ENCODE results near the gene TGFB3. TPM values are rescaled to one million over a fixed set of nuclear protein-coding genes. Genes with fewer than 3 reads are reported as not detected.
A peak's percentile ranks its signal among the peaks of the same experiment; 100 is the strongest.

The TGFB3 gene
- total RNA-seq, 3 donors from 2014 or later = 3.0 to 4.1 (median 4.1) TPM

DNA sequence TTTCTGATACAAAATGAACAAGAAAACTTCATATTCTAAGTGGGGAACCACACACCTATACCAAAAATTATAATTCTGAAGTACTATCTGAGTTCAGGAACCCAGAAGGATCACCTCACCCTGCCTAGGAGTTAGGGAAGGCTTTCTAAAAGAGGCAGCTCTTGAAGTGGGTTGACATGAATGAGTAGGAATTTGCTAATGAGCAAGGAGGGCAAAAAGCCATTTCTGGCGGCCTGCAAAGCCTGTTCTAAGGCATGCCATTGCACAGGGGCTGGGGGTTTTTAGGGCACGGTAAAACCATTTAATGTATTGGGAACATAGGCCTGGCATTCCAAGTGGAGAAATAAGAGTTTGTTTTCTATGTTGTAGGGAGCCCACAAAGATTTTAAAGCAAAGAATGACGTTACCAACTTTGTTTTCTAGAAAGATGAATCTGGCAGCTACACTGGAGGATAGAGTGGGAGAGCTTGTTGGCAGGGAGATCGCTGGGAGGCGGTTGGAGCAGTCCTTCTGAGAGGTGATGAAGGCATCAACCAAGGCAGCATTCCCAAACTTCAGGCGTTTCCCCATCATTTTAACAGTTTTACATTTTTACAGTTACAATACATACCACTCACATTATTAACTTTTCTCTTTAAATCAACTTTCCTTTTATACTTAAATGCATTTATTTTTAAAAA lies 17.9 kb upstream of the TGFB3 start:
- Mint-ChIP-seq H3K4me3 (no peak overlapping the region), H3K36me3 (ENCODE audit: insufficient read depth) (peaks cover 53% of the 10 kb centered on the region), H3K9me3 (peaks cover 6% of the 10 kb centered on the region), H3K27me3 (ENCODE audit: low read depth) (no peaks in the 10 kb centered on the region), H3K4me1 (ENCODE audit: low read depth) (no peaks in the 10 kb centered on the region)
- ATAC-seq (no peak), DNase-seq (no peak)

DNA sequence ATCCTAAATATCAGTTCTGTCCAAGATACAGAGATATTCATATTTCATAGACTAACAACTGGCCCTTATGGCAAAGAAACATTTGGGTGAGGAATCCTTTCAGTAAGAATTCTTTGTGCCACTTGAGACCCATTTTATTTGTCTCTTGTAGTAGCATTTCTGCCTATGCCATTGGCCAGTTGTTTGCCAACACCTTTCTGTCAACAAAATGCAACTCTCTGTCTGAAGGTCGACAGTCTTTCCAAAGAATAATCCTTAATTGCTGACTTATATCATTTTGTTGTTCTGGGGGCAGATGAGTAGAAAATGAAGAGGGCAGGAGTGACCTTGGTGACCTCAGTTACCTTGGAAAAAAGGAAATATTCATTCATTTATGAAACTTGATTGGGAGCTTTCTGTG lies 14.7 kb upstream of the TGFB3 start:
- Mint-ChIP-seq H3K4me3 (no peak overlapping the region), H3K4me1 (ENCODE audit: low read depth) (no peaks in the 10 kb centered on the region), H3K36me3 (ENCODE audit: insufficient read depth) (peaks cover 49% of the 10 kb centered on the region)

DNA sequence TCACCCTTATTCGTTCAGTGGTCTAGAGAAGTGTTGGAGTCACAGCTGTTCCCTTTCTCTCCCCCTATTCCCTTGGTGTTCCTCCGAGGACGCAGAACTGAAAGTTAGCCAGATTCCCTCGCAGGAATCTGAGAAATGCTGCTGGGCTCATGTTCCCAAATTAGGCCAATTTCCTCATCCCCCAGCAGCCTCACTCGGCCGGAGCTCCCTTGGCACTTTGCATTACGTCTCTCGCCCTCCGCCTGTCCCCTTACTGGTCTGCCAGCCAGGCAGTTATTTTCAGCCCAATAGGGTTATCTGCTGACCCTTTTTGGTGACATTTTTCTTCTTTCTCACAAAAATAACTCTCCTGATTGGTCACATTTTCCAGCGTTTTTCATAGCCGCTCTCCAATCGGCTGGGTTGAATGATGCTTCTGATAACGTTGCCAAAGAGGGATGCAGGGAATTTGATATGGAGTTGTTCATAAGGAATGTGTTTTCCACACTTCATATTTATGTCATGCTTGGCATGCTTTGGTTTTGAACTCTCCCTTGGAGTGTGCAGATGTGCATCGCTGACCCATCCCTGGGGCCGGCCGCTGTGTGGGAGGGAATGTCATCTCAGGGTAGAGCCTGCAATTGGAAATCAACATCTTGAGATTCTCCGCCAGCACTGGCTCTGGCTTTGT lies 13.7 kb upstream of the TGFB3 start:
- Mint-ChIP-seq H3K27me3 (ENCODE audit: low read depth) (no peaks in the 10 kb centered on the region), H3K4me1 (ENCODE audit: low read depth) (no peaks in the 10 kb centered on the region), H3K9me3 (no peaks in the 10 kb centered on the region), H3K36me3 (ENCODE audit: insufficient read depth) (peaks cover 39% of the 10 kb centered on the region), H3K4me3 (no peak overlapping the region)
- ATAC-seq (no peak), DNase-seq (no peak)

More for the DNA sequence above, 14.7 kb upstream of the TGFB3 start:
- DNase-seq = no peak
- Mint-ChIP-seq H3K27me3 (ENCODE audit: low read depth) (no peaks in the 10 kb centered on the region), H3K9me3 (no peaks in the 10 kb centered on the region)
- no peak for ATAC-seq

DNA sequence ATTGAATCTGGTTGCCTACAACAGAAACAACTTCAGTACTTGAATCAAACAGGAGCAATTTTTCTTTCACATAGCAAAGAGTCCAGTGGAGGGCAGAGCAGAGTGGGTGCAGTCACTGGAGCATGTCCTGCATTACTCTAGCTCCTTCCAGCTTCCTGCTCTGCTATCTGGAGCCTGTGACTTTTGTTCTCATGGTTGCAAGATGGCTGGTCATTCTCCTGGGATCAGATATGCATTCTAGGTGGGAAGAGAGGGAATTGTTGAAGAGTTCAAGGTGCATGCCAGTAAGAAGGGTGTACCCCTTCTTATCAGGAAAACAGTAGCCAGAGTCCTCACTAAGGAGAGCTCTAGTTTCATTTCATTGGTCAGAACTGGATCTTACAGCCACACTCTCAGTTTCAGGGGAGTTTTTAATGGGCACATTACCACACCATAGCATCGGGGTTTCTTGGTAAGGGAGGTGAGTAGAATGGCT lies 11.8 kb upstream of the TGFB3 start:
- no peaks in the 10 kb centered on the region for H3K9me3 Mint-ChIP-seq
- no peaks in the 10 kb centered on the region for H3K4me1 Mint-ChIP-seq (ENCODE audit: low read depth)
- peaks cover 40% of the 10 kb centered on the region for H3K36me3 Mint-ChIP-seq (ENCODE audit: insufficient read depth)

DNA sequence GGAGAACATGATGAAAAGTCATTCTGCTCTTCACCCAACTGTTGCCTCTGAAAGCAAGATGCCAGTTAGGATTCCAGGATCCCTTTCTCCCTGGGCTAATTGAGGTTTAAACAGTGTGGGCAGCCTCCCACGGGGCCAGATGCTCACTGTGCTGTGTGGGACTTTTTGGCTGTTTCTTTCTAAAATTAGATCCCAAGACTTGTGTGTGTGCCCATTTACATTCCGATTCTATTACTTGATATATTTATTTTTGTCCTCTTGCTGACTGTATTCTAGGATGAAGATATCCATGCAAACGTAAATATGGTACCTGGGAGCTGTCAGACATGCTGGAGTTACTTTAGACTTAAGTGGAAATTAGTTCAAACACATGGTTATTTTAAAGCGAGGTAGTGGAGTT lies 10.0 kb upstream of the TGFB3 start:
- no peaks in the 10 kb centered on the region for H3K27me3 Mint-ChIP-seq (ENCODE audit: low read depth)
- no peak for ATAC-seq
- peaks cover 31% of the 10 kb centered on the region for H3K36me3 Mint-ChIP-seq (ENCODE audit: insufficient read depth)
- H3K9me3 Mint-ChIP-seq = no peaks in the 10 kb centered on the region
- no peak overlapping the region for H3K4me3 Mint-ChIP-seq
- no peak for DNase-seq
- peaks cover under 1% of the 10 kb centered on the region for H3K4me1 Mint-ChIP-seq (ENCODE audit: low read depth)

More for the DNA sequence above, 11.8 kb upstream of the TGFB3 start:
- no peak overlapping the region for H3K4me3 Mint-ChIP-seq
- no peaks in the 10 kb centered on the region for H3K27me3 Mint-ChIP-seq (ENCODE audit: low read depth)
- no peak for DNase-seq
- ATAC-seq = no peak

DNA sequence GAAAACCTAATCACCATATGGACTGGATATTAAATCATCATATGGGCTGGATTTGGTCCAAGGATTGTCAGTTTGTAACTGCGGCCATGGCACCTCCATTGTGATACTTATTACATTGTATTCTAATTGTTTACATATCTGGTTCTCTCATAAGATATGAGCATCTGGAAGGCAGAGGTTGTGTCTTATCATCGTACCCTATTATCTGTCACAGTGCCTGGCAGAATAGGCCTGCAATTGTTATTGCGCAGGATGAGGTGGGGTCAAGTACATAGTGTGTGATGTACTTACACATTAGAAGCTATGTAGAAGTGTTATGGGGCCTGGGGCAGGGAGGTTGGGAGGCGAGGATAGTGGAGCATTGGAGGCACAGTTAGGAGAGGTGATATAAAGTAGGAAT lies 8.5 kb upstream of the TGFB3 start:
- DNase-seq (no peak), ATAC-seq (no peak)
- Mint-ChIP-seq H3K4me3 (no peak overlapping the region), H3K9me3 (no peaks in the 10 kb centered on the region), H3K27me3 (ENCODE audit: low read depth) (no peaks in the 10 kb centered on the region), H3K4me1 (ENCODE audit: low read depth) (peaks cover 13% of the 10 kb centered on the region), H3K36me3 (ENCODE audit: insufficient read depth) (peaks cover 19% of the 10 kb centered on the region)

DNA sequence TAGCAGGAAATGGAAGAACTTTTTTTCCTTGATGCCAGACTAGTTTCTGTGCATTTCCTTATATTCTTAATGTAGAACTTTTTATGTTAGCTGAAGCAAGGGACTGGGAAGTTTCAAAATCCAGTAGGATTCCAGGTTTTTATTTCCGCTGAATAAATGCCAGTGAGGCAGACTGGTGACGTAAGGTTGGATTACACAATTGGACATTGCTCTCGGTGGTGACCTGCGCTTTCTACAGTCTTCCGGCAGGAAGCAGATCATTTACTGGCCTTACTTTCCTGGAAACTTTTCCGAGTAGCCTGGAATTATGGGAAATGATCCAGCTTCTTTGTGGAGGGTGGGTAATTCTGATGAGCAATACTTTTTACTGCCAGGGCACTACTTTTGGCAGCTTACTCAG lies 7.3 kb upstream of the TGFB3 start:
- H3K4me3 Mint-ChIP-seq = no peak overlapping the region
- H3K36me3 Mint-ChIP-seq (ENCODE audit: insufficient read depth) = peaks cover 14% of the 10 kb centered on the region
- ATAC-seq (no peak), DNase-seq (no peak)
- H3K4me1 Mint-ChIP-seq (ENCODE audit: low read depth) = peaks cover 13% of the 10 kb centered on the region
- no peaks in the 10 kb centered on the region for H3K27me3 Mint-ChIP-seq (ENCODE audit: low read depth)
- H3K9me3 Mint-ChIP-seq = no peaks in the 10 kb centered on the region

DNA sequence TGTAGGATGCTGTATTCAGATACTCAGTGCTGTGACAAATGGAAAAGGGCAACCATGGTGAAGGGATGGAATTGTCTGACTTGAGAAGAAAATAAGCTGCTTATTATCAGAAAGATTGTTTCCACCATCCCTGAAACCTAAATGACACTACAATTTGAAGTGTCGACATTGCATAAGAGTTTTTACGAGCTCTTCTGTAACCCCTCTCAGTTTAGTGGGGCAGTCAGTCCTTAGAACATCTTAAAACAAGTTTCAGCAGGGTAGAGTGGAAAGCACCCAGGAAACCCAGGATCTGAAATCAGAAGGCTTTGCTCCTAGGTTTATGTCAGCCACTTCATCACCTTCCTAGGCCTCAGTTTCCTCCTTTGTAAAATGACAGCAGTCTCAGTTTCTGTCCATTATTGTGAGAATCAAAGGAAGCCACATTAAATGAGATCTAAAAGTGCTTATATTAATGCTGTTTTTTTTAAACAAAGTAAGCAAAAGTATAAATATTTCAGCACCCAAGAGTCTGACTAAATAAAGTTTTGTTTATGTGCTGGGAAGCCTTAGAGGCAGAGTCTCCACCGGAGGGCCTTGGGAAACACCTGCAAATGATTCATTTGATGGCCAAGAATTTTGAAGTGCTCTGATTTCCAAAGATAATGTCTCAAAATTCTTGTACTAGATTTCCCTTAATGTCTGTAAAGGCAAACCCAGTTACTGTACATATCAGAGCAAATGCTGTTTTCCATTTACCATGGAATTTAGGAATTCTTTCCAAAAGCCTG lies 5.6 kb upstream of the TGFB3 start:
- H3K4me3 Mint-ChIP-seq = no peak overlapping the region
- DNase-seq (no peak), ATAC-seq (no peak)
- H3K36me3 Mint-ChIP-seq (ENCODE audit: insufficient read depth) = peaks cover 7% of the 10 kb centered on the region
- no peaks in the 10 kb centered on the region for H3K9me3 Mint-ChIP-seq
- H3K4me1 Mint-ChIP-seq (ENCODE audit: low read depth) = peaks cover 13% of the 10 kb centered on the region
- H3K27me3 Mint-ChIP-seq (ENCODE audit: low read depth) = no peaks in the 10 kb centered on the region

DNA sequence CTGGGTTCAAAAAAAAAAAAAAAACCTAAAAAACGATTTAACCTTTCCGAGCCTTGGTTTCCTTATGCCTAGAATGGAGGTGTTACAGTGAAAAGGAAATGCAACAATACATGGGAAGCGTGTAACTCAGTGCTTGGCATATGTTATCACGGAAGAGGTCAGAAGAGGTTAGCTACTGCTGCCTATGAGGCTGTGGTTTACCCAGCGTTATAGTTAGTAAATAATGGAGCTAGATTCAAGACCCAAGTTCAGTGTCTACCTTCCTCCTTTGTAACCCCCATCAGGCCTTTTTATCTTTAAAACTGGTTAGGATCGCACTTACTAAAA lies 4.6 kb upstream of the TGFB3 start:
- Mint-ChIP-seq H3K9me3 (no peaks in the 10 kb centered on the region), H3K27me3 (ENCODE audit: low read depth) (no peaks in the 10 kb centered on the region), H3K4me1 (ENCODE audit: low read depth) (peaks cover 17% of the 10 kb centered on the region), H3K36me3 (ENCODE audit: insufficient read depth) (peaks cover 3% of the 10 kb centered on the region), H3K4me3 (peak overlapping the region; percentile 88)
- ATAC-seq = no peak
- DNase-seq = no peak

DNA sequence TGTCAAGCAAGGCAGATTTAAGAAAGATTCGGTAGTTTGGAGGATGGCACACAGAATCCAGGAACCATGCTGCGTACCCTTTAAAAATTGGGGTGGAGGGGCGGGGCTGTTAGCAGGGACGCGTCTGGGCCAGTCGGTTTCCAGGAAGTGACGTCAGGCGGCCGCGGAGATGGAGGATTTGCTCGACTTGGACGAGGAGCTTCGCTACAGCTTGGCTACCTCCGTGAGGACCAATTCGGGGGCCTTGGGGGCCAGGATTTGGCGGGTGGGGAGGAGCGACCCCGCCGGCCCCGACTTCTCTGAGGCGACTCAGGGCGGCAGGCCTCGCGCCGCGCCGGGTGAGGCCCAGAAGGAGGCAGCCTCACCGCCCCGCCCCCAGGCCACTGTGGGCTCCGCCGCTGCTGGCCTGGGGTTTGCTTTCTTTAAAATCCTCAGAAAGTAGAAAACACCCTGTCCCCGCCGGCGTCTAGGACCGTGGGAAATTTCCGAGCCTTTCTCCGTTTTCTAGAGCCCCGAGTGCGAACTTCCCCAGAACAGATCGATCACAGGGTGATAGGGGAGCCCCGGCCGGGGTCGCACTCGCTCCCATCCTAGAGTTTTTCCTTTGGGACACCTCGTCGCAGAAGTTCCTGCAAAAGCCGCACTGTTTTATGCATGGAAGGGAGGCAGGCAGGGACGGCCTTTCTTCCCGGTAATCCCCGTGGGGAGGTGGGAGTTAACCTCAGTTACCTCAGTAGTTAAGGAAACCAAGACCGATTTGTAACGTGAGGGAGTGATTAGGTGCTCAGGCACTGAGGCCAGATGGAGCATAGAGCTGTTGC lies 4.0 kb upstream of the TGFB3 start, which contains the start of gene IFT43:
IFT43 (plus strand) TSS at position 146 of the 821 bp plus-strand sequence; CDS start at position 170, 24 bp downstream.
- peak; percentile 89 for DNase-seq
- ATAC-seq = peak; percentile 75 to 76
- Mint-ChIP-seq H3K27me3 (ENCODE audit: low read depth) (no peaks in the 10 kb centered on the region), H3K9me3 (no peaks in the 10 kb centered on the region), H3K4me1 (ENCODE audit: low read depth) (peaks cover 23% of the 10 kb centered on the region), H3K4me3 (peak within 1 kb of the TSS; percentile 88), H3K36me3 (ENCODE audit: insufficient read depth) (peaks cover 3% of the 10 kb centered on the region)

DNA sequence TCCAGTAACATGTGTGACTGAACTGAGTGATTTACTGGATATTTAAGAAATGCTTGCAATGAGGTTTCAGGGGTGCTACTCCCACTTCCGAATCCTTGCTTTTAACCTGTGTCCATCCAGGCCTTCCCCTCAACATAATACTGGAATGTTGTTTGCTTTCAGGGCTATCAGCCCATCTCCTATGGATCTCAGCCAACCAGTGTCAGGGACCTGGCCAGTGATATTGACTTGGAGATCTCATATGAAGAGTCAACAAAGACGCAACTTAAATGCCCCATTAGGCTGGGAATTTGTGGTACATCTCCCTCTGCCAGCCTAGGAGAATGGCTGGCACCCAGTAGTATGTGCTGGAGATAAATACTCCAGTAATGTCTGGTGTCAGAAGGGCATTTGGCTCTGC lies 2.9 kb upstream of the TGFB3 start:
- Mint-ChIP-seq H3K9me3 (no peaks in the 10 kb centered on the region), H3K4me1 (ENCODE audit: low read depth) (peaks cover 29% of the 10 kb centered on the region), H3K36me3 (ENCODE audit: insufficient read depth) (peaks cover 3% of the 10 kb centered on the region), H3K27me3 (ENCODE audit: low read depth) (no peaks in the 10 kb centered on the region), H3K4me3 (peak overlapping the region; percentile 88)
- ATAC-seq (no peak), DNase-seq (no peak)

DNA sequence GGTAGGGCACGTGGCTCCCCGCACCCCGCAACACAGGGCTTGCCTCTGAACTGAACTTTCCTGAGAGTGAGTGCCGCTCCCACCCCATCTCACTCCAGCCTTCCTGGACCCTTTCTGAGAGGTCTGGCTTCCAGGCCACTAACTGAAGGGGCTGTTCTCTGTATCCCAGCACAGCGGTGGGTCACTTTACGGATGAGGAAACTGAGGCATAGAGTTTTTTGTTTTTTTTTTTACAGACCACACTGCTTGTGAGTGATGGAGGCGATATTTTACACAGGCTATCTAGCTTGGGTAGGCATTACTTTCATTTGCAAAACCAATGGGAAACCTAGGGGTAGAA lies 1.2 kb upstream of the TGFB3 start:
- ATAC-seq (peak; percentile 0 to 3), DNase-seq (no peak)
- Mint-ChIP-seq H3K4me1 (ENCODE audit: low read depth) (peaks cover 43% of the 10 kb centered on the region), H3K9me3 (no peaks in the 10 kb centered on the region), H3K4me3 (peak overlapping the region; percentile 73), H3K27me3 (ENCODE audit: low read depth) (no peaks in the 10 kb centered on the region), H3K36me3 (ENCODE audit: insufficient read depth) (no peaks in the 10 kb centered on the region)

DNA sequence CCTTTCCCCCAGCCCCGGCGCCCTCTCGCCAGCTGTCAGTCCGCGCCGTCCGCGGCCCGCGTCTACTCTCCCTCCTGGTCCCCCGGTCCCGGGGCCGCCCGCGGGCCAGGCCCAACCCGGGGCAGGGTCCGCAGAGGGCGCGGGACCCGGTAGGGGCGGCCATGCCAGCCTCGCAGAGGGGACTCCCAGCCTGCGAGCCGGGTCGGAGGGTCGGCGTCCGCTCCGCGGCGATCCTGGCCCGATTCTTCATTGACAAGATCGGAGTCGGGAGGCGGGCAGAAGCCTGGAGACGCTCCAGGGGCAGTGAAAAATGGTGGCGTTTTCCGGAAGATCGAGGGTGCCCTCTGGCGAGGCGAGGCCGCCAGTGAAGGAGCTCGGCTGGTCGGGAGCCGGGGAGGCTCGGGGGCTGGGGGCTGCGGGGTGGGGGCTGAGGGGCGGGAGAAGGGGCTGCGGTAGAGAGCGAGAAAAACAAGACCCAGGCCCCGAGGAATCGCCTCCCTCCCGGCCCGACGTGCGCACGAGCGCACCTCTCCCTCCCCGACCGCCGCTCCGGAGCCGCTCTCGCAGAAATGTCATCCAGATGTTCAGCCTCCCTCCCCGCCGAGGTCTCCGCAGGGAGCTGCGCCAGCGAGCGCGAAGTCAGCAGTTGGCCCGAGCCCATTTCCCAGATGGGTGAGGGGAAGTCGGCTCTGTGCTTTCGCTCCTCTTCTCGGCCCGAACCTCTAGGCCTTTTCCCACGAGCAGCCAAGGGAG lies 647 bp upstream of the TGFB3 start:
- Mint-ChIP-seq H3K9me3 (no peaks in the 10 kb centered on the region), H3K27me3 (ENCODE audit: low read depth) (no peaks in the 10 kb centered on the region), H3K36me3 (ENCODE audit: insufficient read depth) (no peaks in the 10 kb centered on the region), H3K4me3 (peak overlapping the region; percentile 83), H3K4me1 (ENCODE audit: low read depth) (peaks cover 43% of the 10 kb centered on the region)
- ATAC-seq (peak; percentile 75), DNase-seq (peak; percentile 73)

Measured in activated T-cell treated with anti-CD3 and anti-CD28 coated beads, Interleukin-2, amount 50 U/mL, for 4 hours (primary cell).